Tibial artery (tissue), 4 donors: ENCODE results near the gene RANBP10.

Experiments
- DNase-seq, 2 donors: peaks; one replicate each; pipeline ENCODE4 v3.0.0-alpha.2; 2019
- H3K27ac ChIP-seq, 2 donors: fragments of 200-600 bp; sonication (generic) in 1 of 2; 1 replicate in 1 of 2; 2 replicates in 1 of 2; pipeline ENCODE4 v1.5.1; 2018 to 2019; ENCODE audit warnings: mild to moderate bottlenecking in 1 of 2
- H3K27me3 ChIP-seq, 2 donors: fragments of 200-600 bp; sonication (generic) in 1 of 2; one replicate each; pipeline versions ENCODE4 v1.5.1 to v1.6.0; 2016 to 2019
- H3K36me3 ChIP-seq, 3 donors: fragments of 200-600 bp; sonication (generic) in 2 of 3; one replicate each; pipeline ENCODE4 v1.5.1; 2016 to 2019; ENCODE audit warnings: mild to moderate bottlenecking in 2 of 3
- H3K4me1 ChIP-seq, 4 donors: fragments of 200-600 bp; sonication (generic) in 2 of 4; 1 replicate in 3 of 4; 2 replicates in 1 of 4; pipeline ENCODE4 v1.5.1; 2016 to 2019
- H3K4me3 ChIP-seq, 2 donors: fragments of 200-600 bp; sonication (generic) in 1 of 2; 1 replicate in 1 of 2; 2 replicates in 1 of 2; pipeline ENCODE4 v1.5.1; 2018 to 2019; ENCODE audit warnings: mild to moderate bottlenecking in 2 of 2
- H3K9me3 ChIP-seq, 3 donors: fragments of 200-600 bp; sonication (generic) in 1 of 3; one replicate each; pipeline ENCODE4 v1.5.1; 2016 to 2019
- intact Hi-C: fragments of 100-400 bp; cut with DNase I; formaldehyde crosslinking; loops from one replicate; pipeline ENCODE4 v1.15.0; 2023; ENCODE audit warnings: low total_unique reads
- TF ChIP-seq, protein P1 (sequence below), 2 experiments: fragments of 200-600 bp in 1 of 2; fragments of 450-650 bp in 1 of 2; IDR thresholded peaks; one replicate each; pipeline ENCODE4 v1.5.1; 2017 to 2019; ENCODE audit warnings: antibody characterized with exemption in 2 of 2, mild to moderate bottlenecking in 1 of 2, moderate library complexity in 1 of 2

RANBP10 gene

DNA sequence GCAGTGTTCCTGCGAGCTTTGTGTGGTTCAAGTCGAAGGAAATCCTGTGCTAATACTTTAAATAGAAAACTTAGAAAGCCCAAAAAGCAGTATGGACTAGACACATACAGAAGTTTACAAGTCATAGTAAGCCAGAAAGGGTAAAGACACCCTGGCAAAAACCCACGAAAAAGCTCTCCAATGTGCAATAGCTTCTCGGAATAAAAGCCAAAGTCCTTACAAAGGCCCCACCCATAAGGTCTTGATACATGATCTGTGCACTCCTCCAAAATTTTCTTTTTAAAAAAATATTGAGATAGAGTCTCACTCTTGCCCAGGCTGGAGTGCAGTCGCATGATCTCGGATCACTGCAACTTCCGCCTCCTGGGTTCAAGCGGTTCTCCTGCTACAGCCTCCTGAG is 129.4 kb downstream of the RANBP10 start:
- peaks cover 0 to 31% (median 4%) of the 10 kb centered on the region in 4 donors for H3K4me1 ChIP-seq
- no peaks in the 10 kb centered on the region for H3K9me3 ChIP-seq

GRCh38 chr16:67676516-67676915 is 129.8 kb downstream of the RANBP10 start:
- H3K9me3 ChIP-seq: no peaks in the 10 kb centered on the region
- no peak overlapping the region for H3K27ac ChIP-seq
- H3K4me3 ChIP-seq: no peak overlapping the region
- no peak for DNase-seq
- H3K36me3 ChIP-seq: peaks cover 0 to 23% (median 12%) of the 10 kb centered on the region in 3 donors
- TF ChIP-seq, protein P1, sequence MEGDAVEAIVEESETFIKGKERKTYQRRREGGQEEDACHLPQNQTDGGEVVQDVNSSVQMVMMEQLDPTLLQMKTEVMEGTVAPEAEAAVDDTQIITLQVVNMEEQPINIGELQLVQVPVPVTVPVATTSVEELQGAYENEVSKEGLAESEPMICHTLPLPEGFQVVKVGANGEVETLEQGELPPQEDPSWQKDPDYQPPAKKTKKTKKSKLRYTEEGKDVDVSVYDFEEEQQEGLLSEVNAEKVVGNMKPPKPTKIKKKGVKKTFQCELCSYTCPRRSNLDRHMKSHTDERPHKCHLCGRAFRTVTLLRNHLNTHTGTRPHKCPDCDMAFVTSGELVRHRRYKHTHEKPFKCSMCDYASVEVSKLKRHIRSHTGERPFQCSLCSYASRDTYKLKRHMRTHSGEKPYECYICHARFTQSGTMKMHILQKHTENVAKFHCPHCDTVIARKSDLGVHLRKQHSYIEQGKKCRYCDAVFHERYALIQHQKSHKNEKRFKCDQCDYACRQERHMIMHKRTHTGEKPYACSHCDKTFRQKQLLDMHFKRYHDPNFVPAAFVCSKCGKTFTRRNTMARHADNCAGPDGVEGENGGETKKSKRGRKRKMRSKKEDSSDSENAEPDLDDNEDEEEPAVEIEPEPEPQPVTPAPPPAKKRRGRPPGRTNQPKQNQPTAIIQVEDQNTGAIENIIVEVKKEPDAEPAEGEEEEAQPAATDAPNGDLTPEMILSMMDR (IDR thresholded peaks at IDR 0.05): no peak
- intact Hi-C loops: loop anchor here (10.0 kb wide), 1 partner anchor 248 kb away; no protein-coding TSS in a partner anchor
- H3K27me3 ChIP-seq: no peaks in the 10 kb centered on the region
- H3K4me1 ChIP-seq: peaks cover 0 to 31% (median 4%) of the 10 kb centered on the region in 4 donors

More for the DNA sequence above, 129.4 kb downstream of the RANBP10 start:
- intact Hi-C loops: loop anchor here (10.0 kb wide), 1 partner anchor 248 kb away; no protein-coding TSS in a partner anchor
- Histone ChIP-seq H3K36me3 (peaks cover 0 to 23% (median 12%) of the 10 kb centered on the region in 3 donors), H3K27me3 (no peaks in the 10 kb centered on the region), H3K4me3 (no peak overlapping the region), H3K27ac (no peak overlapping the region)
- DNase-seq: no peak
- TF ChIP-seq, protein P1 (IDR thresholded peaks at IDR 0.05): no peak

DNA sequence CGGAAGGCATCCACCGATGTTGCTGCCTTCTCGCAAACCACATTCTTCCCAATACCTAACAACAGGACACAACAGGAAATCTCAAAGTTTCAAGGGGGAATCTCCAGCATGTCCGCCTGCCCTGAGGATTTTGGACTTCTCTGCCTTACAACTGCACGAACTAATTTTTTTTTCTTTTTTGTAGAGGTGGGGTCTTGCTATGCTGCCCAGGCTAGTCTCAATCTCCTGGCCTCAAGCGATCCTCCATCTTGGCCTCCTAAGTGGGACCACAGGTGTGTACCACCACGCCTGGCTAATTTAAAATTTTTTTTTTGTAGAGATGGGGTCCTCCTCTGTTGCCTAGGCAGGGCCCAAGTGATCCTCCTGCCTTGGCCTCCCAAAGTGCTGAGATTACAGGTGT is 130.4 kb downstream of the RANBP10 start:
- peaks cover 0 to 31% (median 4%) of the 10 kb centered on the region in 4 donors for H3K4me1 ChIP-seq
- H3K36me3 ChIP-seq: peaks cover 0 to 23% (median 12%) of the 10 kb centered on the region in 3 donors
- no peak overlapping the region for H3K4me3 ChIP-seq
- no peaks in the 10 kb centered on the region for H3K27me3 ChIP-seq
- intact Hi-C loops: loop anchor here (10.0 kb wide), 1 partner anchor 249 kb away; no protein-coding TSS in a partner anchor
- TF ChIP-seq, protein P1 (IDR thresholded peaks at IDR 0.05): no peak
- no peak for DNase-seq
- H3K9me3 ChIP-seq: no peaks in the 10 kb centered on the region
- H3K27ac ChIP-seq: no peak overlapping the region

DNA sequence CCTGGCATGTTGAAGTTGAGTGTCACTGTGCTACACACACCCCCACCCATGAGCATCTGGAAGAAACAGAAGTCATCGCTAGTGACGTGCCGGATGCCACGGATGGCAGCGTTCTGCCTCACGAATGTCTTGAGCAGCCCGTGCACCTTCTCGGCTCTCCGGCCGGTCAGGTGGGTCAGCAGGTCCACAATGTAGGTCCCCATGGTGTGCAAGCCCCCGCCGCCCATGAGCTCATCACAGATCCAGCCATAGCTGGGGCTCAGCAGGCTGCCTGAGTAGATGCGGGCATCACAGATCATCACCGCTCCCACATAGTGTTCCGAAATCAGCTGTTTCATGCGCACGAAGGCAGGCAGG is 130.8 kb downstream of the RANBP10 start:
- H3K27ac ChIP-seq: no peak overlapping the region
- intact Hi-C loops: loop anchor here (10.0 kb wide), 1 partner anchor 249 kb away; no protein-coding TSS in a partner anchor
- H3K4me1 ChIP-seq: peaks cover 0 to 31% (median 4%) of the 10 kb centered on the region in 4 donors

GRCh38 chr16:67674851-67675578 is 131.3 kb downstream of the RANBP10 start:
- TF ChIP-seq, protein P1 (IDR thresholded peaks at IDR 0.05): no peak
- Histone ChIP-seq H3K27me3 (no peaks in the 10 kb centered on the region), H3K36me3 (peaks cover 0 to 17% (median 7%) of the 10 kb centered on the region in 3 donors), H3K4me3 (no peak overlapping the region), H3K4me1 (peaks cover 0 to 31% (median 4%) of the 10 kb centered on the region in 4 donors), H3K27ac (no peak overlapping the region), H3K9me3 (no peaks in the 10 kb centered on the region)
- intact Hi-C loops: loop anchor here (5.0 to 10.0 kb wide), 2 partner anchors 47 to 250 kb away; no protein-coding TSS in a partner anchor
- DNase-seq: no peak

More for the DNA sequence above, 130.8 kb downstream of the RANBP10 start:
- no peaks in the 10 kb centered on the region for H3K27me3 ChIP-seq
- no peaks in the 10 kb centered on the region for H3K9me3 ChIP-seq
- no peak for DNase-seq
- TF ChIP-seq, protein P1 (IDR thresholded peaks at IDR 0.05): no peak
- peaks cover 0 to 22% (median 12%) of the 10 kb centered on the region in 3 donors for H3K36me3 ChIP-seq
- no peak overlapping the region for H3K4me3 ChIP-seq
